H9 (cell line): ENCODE measurements around the gene KLHL12. TPM values are rescaled to one million over a fixed set of nuclear protein-coding genes. Genes with fewer than 3 reads are reported as not detected.

ENCODE experiments used
- DNase-seq: peaks from one replicate; pipeline ENCODE4 v3.0.0-alpha.2; 2017
- H2AFZ ChIP-seq: one replicate; pipeline ENCODE4 v1.6.1; 2013; ENCODE audit warnings: mild to moderate bottlenecking, low read length, control low read depth, moderate library complexity
- H2AK5ac ChIP-seq: 2 replicates; pipeline ENCODE4 v1.6.1; 2013; ENCODE audit warnings: low read length, control low read depth, mixed read lengths; ENCODE audit not compliant: insufficient read length
- H2BK120ac ChIP-seq: one replicate; pipeline ENCODE4 v1.6.1; 2013; ENCODE audit warnings: low read depth, mild to moderate bottlenecking, low read length, control low read depth, inconsistent platforms; ENCODE audit not compliant: poor library complexity, severe bottlenecking
- H2BK12ac ChIP-seq: 2 replicates; pipeline ENCODE4 v1.6.1; 2013; ENCODE audit warnings: low read length, control low read depth, mixed read lengths, low read depth; ENCODE audit not compliant: insufficient read length
- H2BK15ac ChIP-seq: 2 replicates; pipeline ENCODE4 v1.6.1; 2013; ENCODE audit warnings: low read depth, low read length, control low read depth
- H2BK20ac ChIP-seq: one replicate; pipeline ENCODE4 v1.6.1; 2013; ENCODE audit warnings: low read depth, mild to moderate bottlenecking, low read length, control low read depth, inconsistent platforms; ENCODE audit not compliant: poor library complexity, severe bottlenecking
- H2BK5ac ChIP-seq: 2 replicates; pipeline ENCODE4 v1.6.1; 2013; ENCODE audit warnings: low read length, control low read depth, mixed read lengths; ENCODE audit not compliant: insufficient read length
- H3K14ac ChIP-seq: 2 replicates; pipeline ENCODE4 v1.6.1; 2013; ENCODE audit warnings: low read length, control low read depth; ENCODE audit not compliant: insufficient read depth
- H3K18ac ChIP-seq: 2 replicates; pipeline ENCODE4 v1.6.1; 2013; ENCODE audit warnings: low read depth, mild to moderate bottlenecking, mixed read lengths, low read length, control low read depth; ENCODE audit not compliant: insufficient read length
- H3K23ac ChIP-seq: 2 replicates; pipeline ENCODE4 v1.6.1; 2013; ENCODE audit warnings: low read length, control low read depth, mixed read lengths, low read depth; ENCODE audit not compliant: insufficient read length
- H3K23me2 ChIP-seq: 2 replicates; pipeline ENCODE4 v1.6.1; 2013; ENCODE audit warnings: low read depth, mild to moderate bottlenecking, mixed read lengths, low read length, control low read depth; ENCODE audit not compliant: insufficient read length, poor library complexity, severe bottlenecking
- H3K27ac ChIP-seq: 2 replicates; pipeline ENCODE4 v1.5.1; 2013; ENCODE audit warnings: low read length, control low read depth, mixed read lengths, low read depth; ENCODE audit not compliant: insufficient read length
- H3K27me3 ChIP-seq: 2 replicates; pipeline ENCODE4 v1.6.1; 2013; ENCODE audit warnings: low read length, control low read depth, inconsistent platforms; ENCODE audit not compliant: insufficient read depth
- H3K4ac ChIP-seq: 2 replicates; pipeline ENCODE4 v1.6.1; 2013; ENCODE audit warnings: low read depth, mild to moderate bottlenecking, control low read depth, inconsistent platforms, low read length, moderate library complexity
- H3K4me1 ChIP-seq: 2 replicates; pipeline ENCODE4 v1.6.1; 2013; ENCODE audit warnings: low read length, control low read depth, inconsistent platforms; ENCODE audit not compliant: insufficient read depth
- H3K4me2 ChIP-seq: 2 replicates; pipeline ENCODE4 v1.6.1; 2013; ENCODE audit warnings: low read length, control low read depth, mixed read lengths; ENCODE audit not compliant: insufficient read length, insufficient read depth
- H3K56ac ChIP-seq: 2 replicates; pipeline ENCODE4 v1.6.1; 2013; ENCODE audit warnings: low read depth, mild to moderate bottlenecking, mixed read lengths, low read length, control low read depth; ENCODE audit not compliant: insufficient read length
- H3K79me1 ChIP-seq: 2 replicates; pipeline ENCODE4 v1.6.1; 2013; ENCODE audit warnings: low read depth, mild to moderate bottlenecking, moderate library complexity, low read length, control low read depth, inconsistent platforms; ENCODE audit not compliant: insufficient read depth, poor library complexity, severe bottlenecking
- H3K79me2 ChIP-seq: 2 replicates; pipeline ENCODE4 v1.6.1; 2013; ENCODE audit warnings: low read length, control low read depth, inconsistent platforms; ENCODE audit not compliant: insufficient read depth
- H3K9ac ChIP-seq: 2 replicates; pipeline ENCODE4 v1.6.1; 2013; ENCODE audit warnings: low read length, control low read depth, mixed read lengths; ENCODE audit not compliant: insufficient read length; ENCODE audit errors: extremely low read depth
- H3K9me3 ChIP-seq: one replicate; pipeline ENCODE4 v1.6.1; 2013; ENCODE audit warnings: low read depth, low read length, inconsistent platforms; ENCODE audit not compliant: control insufficient read depth
- H3T11ph ChIP-seq: one replicate; pipeline ENCODE4 v1.6.1; 2013; ENCODE audit warnings: mild to moderate bottlenecking, low read length, control low read depth, inconsistent platforms
- H4K20me1 ChIP-seq: one replicate; pipeline ENCODE4 v1.6.1; 2013; ENCODE audit not compliant: control insufficient read depth, insufficient read length, insufficient read depth
- H4K5ac ChIP-seq: 2 replicates; pipeline ENCODE4 v1.6.1; 2013; ENCODE audit warnings: low read depth, mild to moderate bottlenecking, mixed read lengths, low read length, control low read depth; ENCODE audit not compliant: insufficient read length
- H4K8ac ChIP-seq: replicated peaks from 2 replicates; pipeline ENCODE4 v1.6.1; 2013; ENCODE audit warnings: low read length, control low read depth, mixed read lengths, low read depth; ENCODE audit not compliant: insufficient read length
- H4K91ac ChIP-seq: 2 replicates; pipeline ENCODE4 v1.6.1; 2013; ENCODE audit warnings: low read depth, mild to moderate bottlenecking, moderate library complexity, mixed read lengths, low read length, control low read depth; ENCODE audit not compliant: insufficient read length
- H3K27ac Mint-ChIP-seq, 3 experiments: 2 replicates in 2 of 3; 3 replicates in 1 of 3; pipeline ENCODE4 v1.8.0; 2020 to 2021; ENCODE audit warnings: mixed read lengths in 3 of 3, mild to moderate bottlenecking in 1 of 3, moderate library complexity in 1 of 3
- H3K27me3 Mint-ChIP-seq: 2 replicates; pipeline ENCODE4 v1.8.0; 2021; ENCODE audit warnings: low read depth, mild to moderate bottlenecking, moderate library complexity, mixed read lengths
- H3K36me3 Mint-ChIP-seq, 3 experiments: 2 replicates in 2 of 3; 3 replicates in 1 of 3; pipeline ENCODE4 v1.8.0; 2020 to 2021; ENCODE audit warnings: low read depth in 3 of 3, mixed read lengths in 3 of 3; ENCODE audit not compliant: insufficient read depth in 1 of 3
- H3K4me1 Mint-ChIP-seq, 2 experiments: 2 replicates each; pipeline ENCODE4 v1.8.0; 2020; ENCODE audit warnings: mixed read lengths in 2 of 2
- H3K4me3 Mint-ChIP-seq, 2 experiments: 2 replicates in 1 of 2; 3 replicates in 1 of 2; pipeline ENCODE4 v1.8.0; 2020 to 2021; ENCODE audit warnings: mild to moderate bottlenecking in 2 of 2, mixed read lengths in 2 of 2, moderate library complexity in 1 of 2
- H3K9me3 Mint-ChIP-seq, 2 experiments: 2 replicates in 1 of 2; 3 replicates in 1 of 2; pipeline ENCODE4 v1.8.0; 2020; ENCODE audit warnings: mild to moderate bottlenecking in 2 of 2, mixed read lengths in 2 of 2, moderate library complexity in 1 of 2
- CTCF ChIP-seq: fragments of 200-600 bp; sonication (generic); conservative IDR thresholded peaks from 3 replicates; pipeline ENCODE4 v1.8.0; 2021; ENCODE audit warnings: antibody characterized with exemption, mild to moderate bottlenecking
- WGBS: extraction: QIAGEN DNeasy Blood & Tissue Kit; methylation state at CpG from one replicate; pipeline ENCODE4 v1.1.7; 2013; ENCODE audit warnings: missing lambda C conversion rate, low lambda C conversion rate, mixed read lengths; ENCODE audit not compliant: insufficient read length; ENCODE audit errors: extremely low coverage; 5-methylcytosine and 5-hydroxymethylcytosine counted together
- total RNA-seq: library from RNA; stranded (reverse); gene quantifications from 2 replicates; pipeline ENCODE4 v1.2.1, GENCODE V29; 2021

The KLHL12 gene
- total RNA-seq, 1 experiment from 2014 or later = 38.4 TPM

- Histone ChIP-seq H4K8ac (no peak overlapping the region), H3K4ac (no peak overlapping the region), H4K5ac (no peak overlapping the region), H2BK120ac (no peak overlapping the region), H3K4me1 (no peaks in the 10 kb centered on the region), H4K91ac (no peak overlapping the region), H2BK20ac (no peak overlapping the region), H3K56ac (no peak overlapping the region), H3K18ac (no peak overlapping the region), H2AK5ac (no peak overlapping the region), H3K79me1 (no peaks in the 10 kb centered on the region), H3K14ac (no peak overlapping the region), H2BK12ac (no peak overlapping the region), H2BK5ac (no peak overlapping the region), H3K9ac (no peak overlapping the region), H3K79me2 (no peaks in the 10 kb centered on the region), H3K23ac (no peak overlapping the region), H4K20me1 (no peaks in the 10 kb centered on the region), H2BK15ac (no peak overlapping the region), H3K27ac (no peak overlapping the region), H3K4me2 (no peak overlapping the region), H2AFZ (no peak overlapping the region), H3K9me3 (no peaks in the 10 kb centered on the region), H3K27me3 (no peaks in the 10 kb centered on the region), H3T11ph (no peak overlapping the region), H3K23me2 (no peaks in the 10 kb centered on the region)
- H3K27ac Mint-ChIP-seq = no peak overlapping the region
- H3K4me3 Mint-ChIP-seq = no peak overlapping the region
- no peaks in the 10 kb centered on the region for H3K36me3 Mint-ChIP-seq
- DNase-seq = no peak
- H3K4me1 Mint-ChIP-seq = no peaks in the 10 kb centered on the region
- TF ChIP-seq CTCF = no peak
- no CpG with 5 or more reads among the region's 3 CpGs for WGBS
- H3K27me3 Mint-ChIP-seq = peaks cover 11% of the 10 kb centered on the region; the same call in 1 of the 2 replicates
- peaks cover 5 to 9% of the 10 kb centered on the region in 2 experiments for H3K9me3 Mint-ChIP-seq
Measured at GRCh38 chr1:202934755-202935154, 7.7 kb upstream of the KLHL12 start.
